NCI-H345 treated with DMSO at 0.1 percent for 48 hours (cell line): Measurements from ENCODE around the gene EPHA8.
A peak's percentile ranks its signal among the peaks of the same experiment; 100 is the strongest.

Source experiments
- DNase-seq: peaks from one replicate; lab custom pipeline; 2025; ENCODE audit not compliant: unreplicated experiment; lab: John Stamatoyannopoulos, UW

EPHA8 gene

DNA sequence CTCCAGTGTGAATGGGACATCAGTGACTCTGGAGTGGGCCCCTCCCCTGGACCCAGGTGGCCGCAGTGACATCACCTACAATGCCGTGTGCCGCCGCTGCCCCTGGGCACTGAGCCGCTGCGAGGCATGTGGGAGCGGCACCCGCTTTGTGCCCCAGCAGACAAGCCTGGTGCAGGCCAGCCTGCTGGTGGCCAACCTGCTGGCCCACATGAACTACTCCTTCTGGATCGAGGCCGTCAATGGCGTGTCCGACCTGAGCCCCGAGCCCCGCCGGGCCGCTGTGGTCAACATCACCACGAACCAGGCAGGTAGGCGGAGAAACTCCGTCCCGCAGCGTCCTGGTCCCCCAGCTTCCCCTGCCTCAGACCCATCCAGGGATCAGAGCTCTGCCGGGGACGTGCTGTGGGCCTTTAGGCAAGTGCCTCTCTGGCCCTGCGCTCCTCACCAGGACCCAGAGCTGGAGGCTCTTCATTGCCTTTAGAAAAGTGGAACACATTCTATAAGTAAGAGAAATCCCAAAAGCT is 25.7 kb downstream of the EPHA8 start:
- DNase-seq = no peak

DNA sequence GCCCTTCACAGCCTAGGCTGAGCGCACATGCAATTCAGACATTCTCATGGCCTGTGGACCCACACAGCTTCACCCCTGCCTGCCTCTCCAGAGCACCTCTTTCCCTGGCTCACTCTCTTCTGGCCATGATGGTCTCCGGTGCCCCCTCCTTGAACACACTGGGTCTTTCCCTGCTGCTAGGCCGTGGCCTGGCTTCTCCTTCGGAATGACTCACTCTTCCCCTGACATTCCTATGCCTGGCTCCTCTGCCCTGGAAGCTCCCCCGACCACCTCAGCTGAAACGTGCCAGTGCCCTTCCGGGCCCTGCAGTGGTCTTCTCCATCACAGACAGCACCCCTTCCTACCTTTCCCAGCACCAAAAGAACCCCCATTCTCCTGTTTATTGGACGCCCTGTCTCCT is 28.3 kb downstream of the EPHA8 start:
- DNase-seq = no peak

DNA sequence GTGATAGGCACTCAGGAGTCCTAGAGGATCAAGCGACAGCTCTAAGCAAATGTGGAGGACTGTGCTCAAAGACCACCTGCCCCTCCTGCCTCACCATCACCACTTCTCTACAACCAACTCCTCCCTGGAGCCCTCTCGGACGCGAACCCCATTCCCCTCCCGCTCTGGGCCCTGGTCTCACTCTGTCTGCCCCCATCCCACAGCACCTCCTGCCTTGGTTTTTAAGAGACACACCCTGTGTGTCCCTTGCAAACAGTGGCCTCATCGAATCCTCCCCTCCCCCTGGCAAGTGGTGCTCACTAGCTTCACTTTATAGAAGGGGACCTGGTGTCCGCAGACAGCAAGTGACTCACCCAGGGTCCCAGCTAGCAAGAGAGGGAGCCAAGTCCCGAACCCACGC is 28.8 kb downstream of the EPHA8 start:
- no peak for DNase-seq

DNA sequence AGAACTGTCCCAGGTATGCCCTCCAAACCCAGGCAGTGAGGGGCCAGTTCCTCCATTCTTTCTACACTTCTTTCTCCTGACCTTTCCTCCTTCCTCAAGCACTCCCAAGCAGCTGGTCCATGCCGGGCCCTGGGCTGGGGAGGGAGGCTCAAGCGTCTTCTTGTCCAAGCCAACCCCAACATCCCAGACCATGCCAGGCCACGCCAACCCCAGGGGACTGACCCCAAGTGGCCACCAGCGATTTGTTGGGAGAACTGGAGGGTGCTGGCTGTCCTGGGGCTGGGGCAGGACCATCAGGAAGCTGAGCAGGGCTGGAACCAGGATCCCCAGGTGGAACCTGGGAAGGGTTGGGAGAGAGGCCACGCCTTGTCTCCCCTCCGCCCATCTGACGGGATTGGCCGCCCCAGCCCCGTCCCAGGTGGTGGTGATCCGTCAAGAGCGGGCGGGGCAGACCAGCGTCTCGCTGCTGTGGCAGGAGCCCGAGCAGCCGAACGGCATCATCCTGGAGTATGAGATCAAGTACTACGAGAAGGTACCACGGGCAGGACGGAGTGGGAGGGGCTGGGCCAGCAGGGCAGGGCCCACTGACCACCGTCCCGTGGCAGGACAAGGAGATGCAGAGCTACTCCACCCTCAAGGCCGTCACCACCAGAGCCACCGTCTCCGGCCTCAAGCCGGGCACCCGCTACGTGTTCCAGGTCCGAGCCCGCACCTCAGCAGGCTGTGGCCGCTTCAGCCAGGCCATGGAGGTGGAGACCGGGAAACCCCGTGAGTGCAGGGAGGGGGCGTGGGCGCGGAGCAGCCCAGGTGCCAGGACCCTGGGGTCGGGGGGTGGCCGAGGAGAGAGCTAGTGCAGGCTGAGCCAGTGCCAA is 29.9 kb downstream of the EPHA8 start:
- DNase-seq = no peak

DNA sequence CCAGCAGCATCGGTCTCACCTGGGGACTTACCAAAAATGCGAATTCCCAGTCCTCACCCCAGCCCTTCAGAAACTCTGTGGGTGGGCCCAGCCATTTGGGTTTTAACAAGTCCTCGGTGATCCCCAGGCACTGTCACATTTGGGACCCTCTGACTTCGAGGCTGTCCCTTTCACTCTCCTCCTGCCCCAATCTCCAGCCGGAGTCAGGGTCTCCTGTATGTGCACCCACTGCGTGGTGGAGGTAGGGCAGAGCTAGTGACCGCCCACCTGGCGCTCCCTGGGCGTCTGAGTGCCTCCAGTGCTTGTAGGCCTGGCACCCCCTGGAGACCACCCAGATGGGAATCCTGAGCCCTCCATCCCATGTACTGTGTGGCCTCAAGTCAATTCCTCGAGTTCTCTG is 31.1 kb downstream of the EPHA8 start:
- DNase-seq = no peak

DNA sequence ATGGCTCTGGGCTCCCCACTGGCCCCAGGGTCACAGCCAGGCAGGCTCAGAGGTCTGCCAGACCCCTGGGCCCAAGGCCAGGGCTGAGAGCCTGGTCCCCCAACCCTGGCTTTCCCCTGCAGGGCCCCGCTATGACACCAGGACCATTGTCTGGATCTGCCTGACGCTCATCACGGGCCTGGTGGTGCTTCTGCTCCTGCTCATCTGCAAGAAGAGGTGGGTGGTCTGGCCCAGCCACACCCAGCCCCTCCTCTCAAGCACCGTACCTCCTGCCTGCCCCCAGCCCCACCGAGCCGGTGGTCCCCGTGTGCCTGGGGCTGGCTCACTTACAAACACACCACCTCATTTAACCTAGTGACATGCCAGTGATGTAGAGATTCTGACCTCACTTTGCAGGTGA is 31.8 kb downstream of the EPHA8 start:
- no peak for DNase-seq

DNA sequence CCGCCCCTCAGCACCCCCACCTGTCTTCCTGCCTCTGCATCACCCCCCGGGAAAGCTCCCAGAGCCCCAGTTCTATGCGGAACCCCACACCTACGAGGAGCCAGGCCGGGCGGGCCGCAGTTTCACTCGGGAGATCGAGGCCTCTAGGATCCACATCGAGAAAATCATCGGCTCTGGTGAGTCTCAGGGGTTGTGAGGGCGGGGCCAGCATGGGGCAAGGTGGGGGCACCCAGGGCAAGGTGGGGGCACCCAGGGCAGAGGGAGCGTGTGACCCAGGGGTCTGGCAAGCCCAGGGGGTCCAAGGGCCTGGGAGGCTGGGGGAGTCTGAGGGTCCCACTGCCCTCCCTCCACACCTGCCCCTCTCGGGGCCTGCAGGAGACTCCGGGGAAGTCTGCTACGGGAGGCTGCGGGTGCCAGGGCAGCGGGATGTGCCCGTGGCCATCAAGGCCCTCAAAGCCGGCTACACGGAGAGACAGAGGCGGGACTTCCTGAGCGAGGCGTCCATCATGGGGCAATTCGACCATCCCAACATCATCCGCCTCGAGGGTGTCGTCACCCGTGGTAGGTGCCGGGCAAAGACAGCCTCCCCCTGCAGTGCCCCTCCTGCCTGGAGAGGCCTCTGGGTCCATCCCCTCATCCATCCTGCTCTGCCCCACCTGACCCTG is 34.1 kb downstream of the EPHA8 start:
- DNase-seq = no peak

DNA sequence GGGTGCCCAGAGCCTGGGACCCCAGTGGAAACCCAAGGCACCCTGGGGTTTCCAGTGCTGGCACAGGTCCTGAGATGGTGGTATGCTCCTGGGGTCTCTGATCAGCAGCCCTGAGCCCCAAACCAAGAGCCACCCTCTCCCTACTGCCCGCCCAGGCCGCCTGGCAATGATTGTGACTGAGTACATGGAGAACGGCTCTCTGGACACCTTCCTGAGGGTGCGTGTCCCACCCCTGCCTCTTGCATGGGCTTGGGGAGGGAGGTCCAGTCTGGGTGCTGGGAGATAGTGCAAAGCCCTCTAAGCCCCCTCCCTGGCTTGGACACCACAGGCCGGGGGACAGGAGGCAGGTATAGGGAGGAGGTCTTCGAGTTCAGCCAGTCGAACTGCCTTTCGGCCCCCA is 34.7 kb downstream of the EPHA8 start:
- no peak for DNase-seq

DNA sequence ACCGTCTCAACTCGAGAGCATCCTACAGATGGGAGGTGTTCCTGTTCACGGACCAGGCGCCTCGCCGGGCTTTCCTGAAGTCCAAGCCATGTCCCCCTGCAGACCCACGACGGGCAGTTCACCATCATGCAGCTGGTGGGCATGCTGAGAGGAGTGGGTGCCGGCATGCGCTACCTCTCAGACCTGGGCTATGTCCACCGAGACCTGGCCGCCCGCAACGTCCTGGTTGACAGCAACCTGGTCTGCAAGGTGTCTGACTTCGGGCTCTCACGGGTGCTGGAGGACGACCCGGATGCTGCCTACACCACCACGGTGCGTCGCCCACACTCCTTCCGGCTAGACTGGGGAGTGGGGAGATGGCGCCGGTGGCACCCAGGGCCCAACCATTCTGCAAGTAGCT is 35.4 kb downstream of the EPHA8 start:
- no peak for DNase-seq

DNA sequence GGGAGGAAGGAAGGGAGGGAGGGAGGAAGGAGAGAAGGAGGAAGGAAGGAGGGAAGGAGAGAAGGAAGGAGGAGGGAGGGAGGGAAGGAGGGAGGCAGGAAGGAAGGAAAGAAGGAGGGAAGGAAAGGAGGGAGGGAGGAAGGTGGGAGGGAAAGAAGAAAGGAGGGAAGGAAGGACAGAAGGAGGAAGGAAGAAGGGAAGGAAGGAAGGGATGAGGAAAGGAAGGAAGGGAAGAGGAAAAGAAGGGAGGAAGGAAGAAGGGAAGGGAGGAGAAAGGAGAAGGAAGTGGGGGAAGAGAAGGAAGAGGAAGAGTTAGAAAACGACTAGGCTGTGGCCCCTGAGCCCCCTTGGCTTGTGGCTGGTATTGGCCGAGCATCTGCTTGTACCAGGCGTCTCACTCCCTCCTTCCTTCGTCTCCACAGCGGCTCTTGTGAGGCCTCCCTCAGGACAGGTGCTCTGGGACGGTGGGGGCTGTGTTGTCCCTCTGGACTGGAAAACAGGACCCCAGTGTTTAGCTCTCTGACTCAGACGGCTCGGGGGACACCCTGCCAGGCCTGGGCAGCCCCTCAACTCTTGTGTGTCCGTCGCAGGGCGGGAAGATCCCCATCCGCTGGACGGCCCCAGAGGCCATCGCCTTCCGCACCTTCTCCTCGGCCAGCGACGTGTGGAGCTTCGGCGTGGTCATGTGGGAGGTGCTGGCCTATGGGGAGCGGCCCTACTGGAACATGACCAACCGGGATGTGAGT is 37.0 kb downstream of the EPHA8 start:
- no peak for DNase-seq

DNA sequence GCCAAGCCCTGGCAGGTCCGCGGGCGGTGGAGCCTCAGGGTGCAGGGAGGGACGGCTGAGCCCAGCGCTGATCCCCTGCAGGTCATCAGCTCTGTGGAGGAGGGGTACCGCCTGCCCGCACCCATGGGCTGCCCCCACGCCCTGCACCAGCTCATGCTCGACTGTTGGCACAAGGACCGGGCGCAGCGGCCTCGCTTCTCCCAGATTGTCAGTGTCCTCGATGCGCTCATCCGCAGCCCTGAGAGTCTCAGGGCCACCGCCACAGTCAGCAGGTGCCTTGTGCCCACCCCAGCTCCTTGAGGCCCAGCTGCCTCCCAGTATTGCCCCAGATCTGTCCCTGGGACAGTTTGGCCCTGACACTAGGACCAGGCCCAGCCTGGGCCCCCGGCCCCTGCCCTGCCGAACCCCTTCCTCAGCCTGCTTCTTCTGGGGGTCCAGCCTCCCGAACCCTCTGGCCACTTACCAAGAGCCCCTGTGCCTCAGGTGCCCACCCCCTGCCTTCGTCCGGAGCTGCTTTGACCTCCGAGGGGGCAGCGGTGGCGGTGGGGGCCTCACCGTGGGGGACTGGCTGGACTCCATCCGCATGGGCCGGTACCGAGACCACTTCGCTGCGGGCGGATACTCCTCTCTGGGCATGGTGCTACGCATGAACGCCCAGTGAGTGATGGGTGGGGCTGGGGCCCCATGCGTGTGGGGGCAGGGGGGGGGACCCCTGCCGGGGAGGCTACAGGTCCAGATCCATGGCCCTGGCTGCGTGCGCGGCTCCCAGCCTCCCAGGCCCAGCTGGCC is 37.7 kb downstream of the EPHA8 start:
- DNase-seq = no peak

DNA sequence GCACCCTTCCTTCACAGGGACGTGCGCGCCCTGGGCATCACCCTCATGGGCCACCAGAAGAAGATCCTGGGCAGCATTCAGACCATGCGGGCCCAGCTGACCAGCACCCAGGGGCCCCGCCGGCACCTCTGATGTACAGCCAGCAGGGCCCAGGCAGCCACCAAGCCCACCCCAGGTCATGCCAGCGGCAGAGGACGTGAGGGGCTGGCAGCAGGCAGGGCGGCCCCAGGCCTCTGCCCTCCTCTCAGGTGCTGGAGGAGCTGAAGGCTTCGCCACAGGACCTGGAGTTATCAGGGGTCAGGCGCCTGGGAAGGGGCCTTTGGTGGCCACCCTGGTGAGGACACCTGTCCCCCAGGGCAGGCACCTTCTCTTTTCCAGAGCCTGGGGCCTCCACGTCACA is 38.3 kb downstream of the EPHA8 start:
- no peak for DNase-seq

DNA sequence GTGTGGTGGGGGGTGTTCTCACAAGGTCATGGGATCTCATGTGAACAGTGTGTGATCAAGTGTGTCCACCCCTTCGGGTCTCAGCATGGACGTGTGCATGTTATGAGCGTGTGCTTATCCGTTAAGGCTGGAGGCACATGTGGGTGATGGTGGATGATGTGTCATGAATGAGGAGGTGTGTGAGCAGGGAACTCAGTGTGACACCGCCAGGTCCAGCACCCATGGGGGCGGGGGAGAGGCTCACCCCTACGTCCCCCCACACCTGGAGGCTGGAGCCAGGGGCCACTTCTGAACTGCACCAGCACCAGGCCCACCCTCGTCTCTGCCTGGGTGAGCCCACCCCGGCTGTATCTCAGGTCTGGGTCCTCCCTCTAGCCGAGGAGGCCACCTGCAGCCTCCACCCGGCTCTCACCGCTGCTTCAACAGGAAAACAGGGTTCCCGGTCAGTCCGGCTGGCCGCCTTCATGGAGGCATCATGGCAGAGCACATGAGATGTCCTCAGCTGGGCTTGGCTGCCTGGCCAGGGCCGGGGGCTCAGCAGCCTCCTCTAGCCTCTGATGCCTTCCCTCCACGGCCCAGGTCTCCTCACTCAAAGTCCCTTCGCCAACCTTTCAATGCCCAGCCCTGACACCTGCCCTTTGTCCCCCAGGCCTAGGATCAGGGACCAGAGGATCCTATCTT is 38.9 kb downstream of the EPHA8 start:
- no peak for DNase-seq

DNA sequence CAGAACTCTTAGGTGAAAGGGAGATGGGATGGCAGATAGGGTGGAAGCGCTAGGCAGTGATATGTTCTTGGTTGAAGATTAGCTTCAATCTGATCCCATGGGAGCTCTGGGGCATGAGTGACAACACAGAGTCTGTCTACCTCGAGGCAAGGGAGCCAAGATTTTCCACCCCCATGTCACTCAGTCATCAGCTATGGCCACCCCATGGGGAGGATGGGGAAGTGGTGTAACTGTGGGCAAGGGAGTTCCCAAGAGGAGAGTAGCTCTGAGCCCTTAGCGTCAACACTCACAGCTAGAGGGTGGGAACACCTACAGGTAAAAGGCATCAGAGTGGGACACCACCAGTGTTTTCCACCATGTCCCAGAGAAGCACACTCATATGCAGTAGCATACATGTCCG is 42.9 kb downstream of the EPHA8 start:
- DNase-seq = no peak

DNA sequence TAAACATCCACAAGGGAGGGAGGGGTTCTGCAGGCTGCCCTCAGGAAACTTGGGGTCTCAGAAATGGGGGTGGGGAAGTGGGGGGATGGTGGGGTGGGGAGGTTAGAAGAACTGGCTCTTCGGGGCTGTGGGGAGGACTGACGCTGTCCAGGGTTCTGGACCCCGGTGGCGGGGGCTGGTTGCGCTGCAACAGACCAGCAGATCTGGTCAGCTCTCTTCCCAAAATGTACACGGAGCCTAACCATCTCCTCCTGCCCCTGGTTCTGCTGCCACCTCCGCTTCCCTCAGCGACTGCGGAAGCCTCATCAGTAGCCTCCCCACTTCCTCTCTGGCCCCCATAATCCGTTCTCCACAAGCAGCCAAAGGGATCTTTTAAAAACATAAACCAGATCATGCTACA is 43.9 kb downstream of the EPHA8 start:
- no peak for DNase-seq

DNA sequence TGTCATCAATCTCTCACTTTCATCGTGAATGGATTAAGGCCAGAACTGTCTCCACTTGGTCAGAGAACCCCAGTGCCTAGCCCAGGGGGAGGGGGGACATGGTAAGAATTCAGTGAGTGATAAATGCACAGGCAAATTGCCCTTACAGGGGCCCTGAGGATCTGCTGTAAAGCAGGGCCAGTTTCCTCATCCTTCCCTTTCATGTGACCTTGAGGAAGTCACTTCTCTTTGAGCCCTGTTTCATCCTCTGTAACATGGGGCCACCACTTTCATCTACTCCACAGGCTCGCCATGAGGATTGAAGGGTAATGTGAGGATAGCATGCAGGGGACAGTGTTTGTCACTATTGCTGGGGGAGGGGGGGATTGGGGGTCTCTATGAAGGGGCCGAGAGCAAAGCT is 45.1 kb downstream of the EPHA8 start:
- no peak for DNase-seq

DNA sequence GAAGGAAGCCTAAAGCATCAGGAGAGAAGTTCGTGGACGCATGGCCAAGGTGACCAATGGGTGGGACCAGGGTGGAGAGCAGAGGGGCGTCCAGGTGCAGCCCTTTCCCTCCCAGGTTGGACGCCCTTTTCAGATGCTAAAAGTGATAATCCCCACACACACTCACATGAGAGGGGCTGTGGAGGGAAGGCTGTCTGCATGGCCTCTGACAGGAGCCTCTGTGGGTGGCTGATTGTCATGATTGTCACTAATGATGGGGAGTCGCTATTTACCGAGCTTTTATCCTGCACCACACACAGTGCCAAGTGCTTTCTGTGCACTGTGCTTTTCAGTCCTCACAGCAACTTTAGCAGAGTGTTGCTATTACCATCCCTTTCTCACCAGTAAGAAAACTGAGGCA is 46.0 kb downstream of the EPHA8 start:
- DNase-seq = no peak

DNA sequence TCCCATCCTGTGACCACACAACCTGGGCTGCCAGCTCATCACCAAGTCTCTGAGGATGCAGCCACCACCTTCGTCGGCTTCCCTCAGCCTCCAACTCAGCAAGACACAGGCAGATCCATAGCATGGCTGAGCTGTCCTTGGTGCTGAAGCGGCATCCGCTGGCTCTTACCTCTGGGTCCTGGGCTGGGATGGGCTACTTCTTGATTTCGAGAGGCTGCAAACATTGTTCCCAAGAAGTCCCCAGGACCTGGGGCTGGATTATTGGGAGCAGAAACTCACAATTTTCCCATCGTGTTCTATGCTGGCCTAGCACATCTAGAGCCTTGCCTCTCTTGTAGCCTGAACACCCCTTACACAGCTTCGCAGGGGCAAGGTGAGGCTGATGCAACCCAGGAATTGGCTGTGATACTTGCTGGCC is 48.2 kb downstream of the EPHA8 start:
- no peak for DNase-seq

DNA sequence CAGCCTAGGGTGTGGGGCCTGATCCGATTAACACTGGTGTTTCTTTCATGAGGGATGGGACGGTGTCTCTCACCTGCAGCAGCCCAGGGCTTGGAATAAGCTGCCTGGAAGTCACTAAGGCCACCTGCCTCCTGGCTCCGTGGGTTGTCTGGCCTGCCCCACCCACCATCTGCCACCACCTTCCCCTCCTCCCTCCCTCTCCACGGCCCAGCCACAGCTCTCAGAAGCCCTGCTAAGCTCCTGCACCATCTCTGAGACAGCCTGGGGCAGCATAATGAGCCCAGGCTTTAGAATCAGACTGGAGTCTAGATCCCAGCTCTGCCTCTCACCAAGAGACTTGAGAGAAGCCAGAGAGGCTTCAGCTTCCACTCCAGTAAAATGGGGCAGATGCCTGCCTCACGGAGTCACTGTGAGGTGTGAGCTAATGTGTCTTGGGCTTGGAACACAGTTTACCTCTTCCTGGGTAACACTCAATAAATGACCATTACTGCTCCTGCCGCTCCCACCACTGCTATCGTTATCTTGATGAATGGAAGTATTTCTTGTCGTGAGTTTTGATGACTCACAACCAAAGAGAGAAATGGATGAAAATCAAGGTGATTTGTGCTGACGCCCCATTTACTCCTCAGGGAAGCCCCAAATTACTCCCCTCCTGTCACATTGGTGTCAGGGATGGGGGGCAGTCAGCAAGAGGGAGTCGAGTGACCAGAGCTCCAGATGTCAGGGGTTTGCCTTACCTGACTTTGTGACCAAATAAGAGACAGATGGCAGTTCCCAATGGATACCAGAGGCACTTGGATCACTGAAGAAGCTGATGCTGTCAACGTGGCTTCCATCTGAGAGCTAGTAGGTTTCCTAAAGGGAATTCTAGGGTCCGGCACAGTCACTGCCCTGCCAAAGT is 49.6 kb downstream of the EPHA8 start:
- peak; percentile 42 for DNase-seq
